PC-9 (cell line): ENCODE measurements around the gene FOXP2. TPM values are rescaled to one million over a fixed set of nuclear protein-coding genes. Genes with fewer than 3 reads are reported as not detected.
"Not testable (repeated sequence)": the region's sequence is repeated elsewhere in the genome, so short reads cannot be mapped to it uniquely, and the experiment has no call there.

Experiments
- BruUV-seq: library from RNA; stranded (reverse); fragments of 400-500 nt; replicated peaks from 2 replicates; lab custom pipeline; 2021; lab: Mats Ljungman, UMichigan
- CTCF ChIA-PET: fragments of 300-600 bp; sonication (Branson Sonifier 250); formaldehyde crosslinking; loops from one replicate; lab custom pipeline; 2022; ENCODE audit warnings: antibody characterized with exemption; lab: Charles Lee
- POLR2A ChIA-PET: fragments of 300-600 bp; sonication (Branson Sonifier 250); formaldehyde crosslinking; loops from one replicate; lab custom pipeline; 2022; ENCODE audit warnings: antibody characterized with exemption; ENCODE audit not compliant: unreplicated experiment; lab: Charles Lee
- DNase-seq, 2 experiments: peaks; one replicate each; pipeline versions ENCODE4 v3.0.0 to v3.0.0-alpha.2; 2015 to 2022; ENCODE audit warnings: mixed read lengths in 1 of 2
- H2AFZ ChIP-seq: fragments of 200-600 bp; sonication (generic); 2 replicates; pipeline ENCODE4 v1.8.1; 2017; ENCODE audit warnings: antibody characterized with exemption
- H3F3A ChIP-seq: fragments of 200-600 bp; sonication (generic); 2 replicates; pipeline ENCODE4 v1.8.1; 2017; ENCODE audit warnings: antibody characterized with exemption, mild to moderate bottlenecking, low read depth; ENCODE audit not compliant: insufficient read depth
- H3K27ac ChIP-seq: fragments of 200-600 bp; sonication (generic); 2 replicates; pipeline ENCODE4 v1.6.1; 2016; ENCODE audit warnings: mixed run types
- H3K27me3 ChIP-seq: fragments of 200-600 bp; sonication (generic); 2 replicates; pipeline ENCODE4 v1.6.1; 2016; ENCODE audit warnings: low read depth, mixed run types; ENCODE audit not compliant: insufficient read depth
- H3K36me3 ChIP-seq: fragments of 200-600 bp; sonication (generic); 2 replicates; pipeline ENCODE4 v1.6.1; 2016; ENCODE audit warnings: low read depth, mixed run types
- H3K4me1 ChIP-seq: fragments of 200-600 bp; sonication (generic); replicated peaks from 2 replicates; pipeline ENCODE4 v1.6.1; 2016; ENCODE audit warnings: mixed run types; ENCODE audit not compliant: insufficient read depth
- H3K4me2 ChIP-seq: fragments of 200-600 bp; sonication (generic); 2 replicates; pipeline ENCODE4 v1.6.1; 2017; ENCODE audit warnings: mixed run types
- H3K4me3 ChIP-seq: fragments of 200-600 bp; sonication (generic); 2 replicates; pipeline ENCODE4 v1.6.1; 2016; ENCODE audit warnings: mixed run types
- H3K79me2 ChIP-seq: fragments of 200-600 bp; sonication (generic); 2 replicates; pipeline ENCODE4 v1.6.1; 2017; ENCODE audit warnings: low read depth, mixed run types
- H3K9me2 ChIP-seq: fragments of 200-600 bp; sonication (generic); 2 replicates; pipeline ENCODE4 v1.8.1; 2017; ENCODE audit warnings: mild to moderate bottlenecking; ENCODE audit not compliant: insufficient read depth
- H3K9me3 ChIP-seq: fragments of 200-600 bp; sonication (generic); 2 replicates; pipeline ENCODE4 v1.8.1; 2016; ENCODE audit warnings: low read depth; ENCODE audit not compliant: insufficient read depth
- H4K20me1 ChIP-seq: fragments of 200-600 bp; sonication (generic); 2 replicates; pipeline ENCODE4 v1.8.1; 2017; ENCODE audit not compliant: insufficient read depth
- CTCF ChIP-seq: fragments of 200-600 bp; sonication (generic); conservative IDR thresholded peaks from 2 replicates; pipeline ENCODE4 v1.6.1; 2017; ENCODE audit warnings: mixed run types, antibody characterized with exemption, mild to moderate bottlenecking, moderate library complexity
- EZH2 ChIP-seq: fragments of 200-600 bp; sonication (generic); IDR thresholded peaks from 2 replicates; pipeline ENCODE4 v1.8.0; 2017; ENCODE audit warnings: antibody characterized with exemption, low read depth
- intact Hi-C: fragments of 100-400 bp; cut with micrococcal nuclease; formaldehyde crosslinking; loops from one replicate; pipeline ENCODE4 v1.10.0; 2022; ENCODE audit not compliant: unreplicated experiment
- total RNA-seq: library from RNA; stranded (reverse); gene quantifications from 2 replicates; pipeline ENCODE4 v1.2.3, GENCODE V29; 2021

Gene FOXP2
- total RNA-seq, 1 experiment from 2014 or later: 1.2 TPM

- POLR2A ChIA-PET: no interaction called here
Observed at GRCh38 chr7:114574384-114574783, 159.8 kb downstream of the FOXP2 start.

GRCh38 chr7:114575098-114575497 is 160.5 kb downstream of the FOXP2 start:
- TF ChIP-seq CTCF: no peak
- TF ChIP-seq EZH2: no peak
- Histone ChIP-seq H3K4me3 (no peak overlapping the region), H3K9me3 (no peaks in the 10 kb centered on the region), H3F3A (no peaks in the 10 kb centered on the region), H3K9me2 (no peaks in the 10 kb centered on the region), H3K79me2 (no peaks in the 10 kb centered on the region), H2AFZ (no peak overlapping the region), H3K4me1 (no peaks in the 10 kb centered on the region), H3K27me3 (no peaks in the 10 kb centered on the region), H3K4me2 (no peak overlapping the region), H4K20me1 (no peaks in the 10 kb centered on the region), H3K27ac (no peak overlapping the region), H3K36me3 (no peaks in the 10 kb centered on the region)
- POLR2A ChIA-PET: no interaction called here
- no TSS peak for BruUV-seq
- intact Hi-C loops: no loop called here
- CTCF ChIA-PET: no interaction called here
- DNase-seq: no peak

More at GRCh38 chr7:114574384-114574783, 159.8 kb downstream of the FOXP2 start:
- H3K9me2 ChIP-seq: no peaks in the 10 kb centered on the region
- H3K4me2 ChIP-seq: no peak overlapping the region
- H3K4me3 ChIP-seq: no peak overlapping the region
- H3K79me2 ChIP-seq: no peaks in the 10 kb centered on the region
- no peaks in the 10 kb centered on the region for H4K20me1 ChIP-seq
- no peaks in the 10 kb centered on the region for H3K9me3 ChIP-seq
- no peaks in the 10 kb centered on the region for H3K36me3 ChIP-seq
- H3F3A ChIP-seq: no peaks in the 10 kb centered on the region
- no peak overlapping the region for H2AFZ ChIP-seq
- no peak for TF ChIP-seq EZH2
- TF ChIP-seq CTCF: no peak
- no peak overlapping the region for H3K27ac ChIP-seq
- intact Hi-C loops: no loop called here
- H3K27me3 ChIP-seq: no peaks in the 10 kb centered on the region
- no peaks in the 10 kb centered on the region for H3K4me1 ChIP-seq
- no peak for DNase-seq
- CTCF ChIA-PET: no interaction called here
- no TSS peak for BruUV-seq

GRCh38 chr7:114580963-114581362 is 166.3 kb downstream of the FOXP2 start:
- H3K27ac ChIP-seq, H3K4me3 ChIP-seq, H3K9me3 ChIP-seq, BruUV-seq, DNase-seq, H3K4me2 ChIP-seq, H3K36me3 ChIP-seq, H3K4me1 ChIP-seq, CTCF ChIA-PET, intact Hi-C loops, H2AFZ ChIP-seq, H3K9me2 ChIP-seq, H3K79me2 ChIP-seq, H3F3A ChIP-seq, H4K20me1 ChIP-seq, H3K27me3 ChIP-seq, POLR2A ChIA-PET: not testable (repeated sequence)

GRCh38 chr7:114588506-114588905 is 173.9 kb downstream of the FOXP2 start:
- no peaks in the 10 kb centered on the region for H3K4me1 ChIP-seq
- H3K4me2 ChIP-seq: no peak overlapping the region
- BruUV-seq: no TSS peak
- DNase-seq: no peak
- no peaks in the 10 kb centered on the region for H3K9me3 ChIP-seq
- no peaks in the 10 kb centered on the region for H3F3A ChIP-seq
- H3K27ac ChIP-seq: no peak overlapping the region
- H3K36me3 ChIP-seq: no peaks in the 10 kb centered on the region
- no peak overlapping the region for H2AFZ ChIP-seq
- no peak for TF ChIP-seq CTCF
- no peak for TF ChIP-seq EZH2
- H4K20me1 ChIP-seq: no peaks in the 10 kb centered on the region
- H3K9me2 ChIP-seq: no peaks in the 10 kb centered on the region
- H3K27me3 ChIP-seq: no peaks in the 10 kb centered on the region
- POLR2A ChIA-PET: no interaction called here
- CTCF ChIA-PET: no interaction called here
- H3K79me2 ChIP-seq: no peaks in the 10 kb centered on the region
- H3K4me3 ChIP-seq: no peak overlapping the region
- intact Hi-C loops: no loop called here
